Activated CD4-positive, alpha-beta T cell treated with anti-CD3 and anti-CD28 coated beads, Interleukin-2, Interleukin-6, amounts not matched to agents 100 ng/mL and 50 ng/mL, durations not matched to agents 16 hours and 8 hours (primary cell): ENCODE data around the gene BRAT1.
A peak's percentile ranks its signal among the peaks of the same experiment; 100 is the strongest.

ENCODE experiments used
- DNase-seq: peaks from one replicate; pipeline ENCODE4 v3.0.0-alpha.2; 2020

The BRAT1 gene

DNA sequence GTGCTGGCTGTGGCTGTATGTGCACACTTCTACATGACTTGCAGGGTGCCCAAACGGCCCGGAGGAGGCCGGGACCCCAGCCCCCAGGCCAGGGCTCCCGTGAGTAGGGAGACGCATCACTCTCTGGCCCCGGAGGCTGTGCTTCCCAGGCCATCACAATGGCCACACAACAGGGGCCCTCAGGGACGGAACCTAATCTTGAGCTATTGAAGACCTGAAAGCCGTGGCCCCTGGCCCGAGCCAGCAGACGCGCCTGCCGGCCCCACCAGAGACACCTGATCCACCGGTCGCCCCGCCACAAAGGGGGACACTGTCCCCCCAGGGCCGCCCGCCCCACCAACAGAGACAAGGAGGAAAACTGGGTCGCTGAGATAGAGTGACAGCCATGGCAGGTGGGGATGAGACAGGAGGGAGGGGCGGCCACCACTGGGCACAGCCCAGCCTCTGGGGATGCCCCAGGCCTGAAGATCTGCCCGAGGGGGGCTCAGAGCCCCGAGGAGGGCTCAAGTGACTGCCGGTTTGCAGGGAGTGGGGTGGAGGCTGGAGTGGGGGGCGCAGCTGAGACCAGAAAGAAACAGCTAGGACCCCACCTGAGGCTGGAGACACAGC, 45.9 kb downstream of the BRAT1 start:
- DNase-seq = no peak

DNA sequence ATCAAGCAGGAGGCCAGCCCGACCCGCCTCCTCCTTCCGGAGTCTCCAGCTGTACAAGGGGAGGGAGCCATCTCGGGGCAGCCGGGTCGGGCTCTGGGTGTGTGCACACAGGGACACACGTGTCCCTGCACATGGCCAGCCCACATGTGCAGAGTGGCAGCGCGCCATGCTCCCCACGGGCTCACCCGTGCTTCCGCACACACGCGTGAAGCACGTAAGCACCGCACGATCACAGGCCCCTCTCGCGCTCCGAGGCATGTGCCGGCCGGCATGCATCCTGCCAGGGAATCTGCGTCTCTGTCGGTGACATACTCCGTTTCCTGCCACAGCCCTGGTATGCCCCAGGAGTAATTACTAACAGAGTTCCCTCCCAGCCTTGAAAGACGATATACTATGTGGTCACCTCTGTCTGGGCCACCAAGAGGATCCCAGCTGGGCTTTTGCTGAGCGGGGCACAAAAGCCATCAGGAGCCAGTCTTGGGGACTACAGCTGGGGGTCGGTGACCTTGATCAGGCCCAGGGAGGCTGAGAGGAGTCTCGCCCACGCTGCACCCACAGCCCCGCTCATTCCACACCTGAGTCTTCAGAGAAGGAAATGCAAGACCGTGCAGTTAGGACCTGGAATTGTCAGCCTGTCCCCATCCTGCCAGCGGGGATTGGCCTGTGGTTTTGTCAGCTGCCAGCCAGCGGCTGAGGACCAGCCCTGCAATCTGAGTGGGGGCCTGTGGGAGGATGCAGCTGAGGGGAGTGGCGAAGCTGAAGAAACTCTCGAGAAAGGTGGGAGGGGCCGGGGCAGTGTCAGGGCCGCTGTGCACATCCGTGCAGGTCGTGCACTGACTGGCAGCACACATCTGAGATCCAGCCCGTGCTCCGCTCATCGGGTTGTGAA, 46.8 kb downstream of the BRAT1 start:
- DNase-seq = peak; percentile 78

DNA sequence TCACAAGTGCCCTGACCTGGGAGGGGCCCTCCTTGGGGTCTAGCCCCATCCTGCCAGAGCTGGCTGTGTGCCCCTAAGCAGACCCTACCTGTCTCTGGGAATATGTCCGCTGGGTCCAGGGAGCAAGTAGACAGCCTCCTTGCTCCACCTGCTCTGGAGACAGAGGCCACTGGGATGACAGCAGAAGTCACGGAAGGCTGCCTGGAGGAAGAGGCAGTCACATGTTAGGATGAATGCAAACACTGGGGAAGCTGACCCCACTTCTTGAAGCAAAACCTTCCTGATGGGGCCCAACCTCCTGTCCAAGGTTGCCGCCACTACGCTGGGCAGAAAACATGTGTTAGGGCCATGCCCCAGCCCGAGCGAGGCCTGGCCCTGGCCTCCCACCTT, 47.4 kb downstream of the BRAT1 start:
- DNase-seq = no peak

DNA sequence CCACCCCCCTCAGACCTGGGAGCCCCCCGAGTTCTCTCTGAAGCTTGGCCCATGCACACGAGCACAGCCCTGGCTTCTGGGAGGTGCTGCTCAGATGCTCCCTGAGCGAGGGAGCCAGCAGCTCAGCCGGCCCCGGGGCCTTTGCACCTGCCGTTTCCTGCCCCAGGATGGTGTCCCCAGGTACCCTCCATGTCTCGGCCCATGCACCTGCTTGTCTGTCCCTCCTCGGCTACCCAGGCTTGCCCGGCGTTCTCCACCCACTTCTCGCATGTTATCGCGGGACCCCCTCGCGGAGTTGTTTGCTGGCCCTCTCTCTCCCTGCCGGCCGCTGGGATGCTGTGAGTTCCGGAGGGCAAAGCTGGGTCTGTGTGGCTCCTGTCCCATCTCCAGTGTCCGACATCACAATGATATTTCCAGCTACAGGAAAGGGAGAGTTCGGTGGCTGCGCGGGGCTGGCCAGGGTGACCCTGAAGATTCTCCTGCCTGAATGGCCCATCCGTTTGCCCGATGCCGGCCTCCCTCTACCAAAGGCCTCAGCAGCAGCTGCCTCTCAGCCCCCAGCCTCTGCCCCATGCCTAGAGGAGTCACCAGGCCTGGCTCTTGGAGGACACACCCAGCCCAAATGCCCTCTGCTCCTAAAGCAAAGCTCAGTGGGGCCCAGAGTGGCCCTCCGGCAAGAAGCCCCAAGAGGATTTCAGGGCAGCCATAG, 48.0 kb downstream of the BRAT1 start:
- DNase-seq = no peak

DNA sequence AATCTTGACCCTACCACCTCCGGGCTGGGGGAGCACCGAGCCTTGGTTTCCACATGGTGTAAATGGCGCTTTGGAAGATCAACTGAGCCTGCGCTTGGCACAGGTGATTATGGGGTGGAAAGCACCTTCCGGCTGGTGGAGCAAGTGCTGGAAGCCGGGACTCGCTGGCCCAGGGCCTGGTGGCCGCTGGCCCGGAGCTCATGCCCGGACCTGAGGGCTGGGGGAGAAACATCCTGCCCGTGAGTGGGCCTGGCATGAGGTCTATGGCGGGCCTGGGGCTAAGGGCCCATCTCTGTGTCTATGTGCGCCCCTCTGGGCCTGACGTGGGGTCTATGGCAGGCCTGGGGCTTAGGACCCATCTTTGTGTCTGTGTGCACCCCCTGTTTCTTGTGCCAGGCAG, 49.9 kb downstream of the BRAT1 start:
- DNase-seq = no peak

DNA sequence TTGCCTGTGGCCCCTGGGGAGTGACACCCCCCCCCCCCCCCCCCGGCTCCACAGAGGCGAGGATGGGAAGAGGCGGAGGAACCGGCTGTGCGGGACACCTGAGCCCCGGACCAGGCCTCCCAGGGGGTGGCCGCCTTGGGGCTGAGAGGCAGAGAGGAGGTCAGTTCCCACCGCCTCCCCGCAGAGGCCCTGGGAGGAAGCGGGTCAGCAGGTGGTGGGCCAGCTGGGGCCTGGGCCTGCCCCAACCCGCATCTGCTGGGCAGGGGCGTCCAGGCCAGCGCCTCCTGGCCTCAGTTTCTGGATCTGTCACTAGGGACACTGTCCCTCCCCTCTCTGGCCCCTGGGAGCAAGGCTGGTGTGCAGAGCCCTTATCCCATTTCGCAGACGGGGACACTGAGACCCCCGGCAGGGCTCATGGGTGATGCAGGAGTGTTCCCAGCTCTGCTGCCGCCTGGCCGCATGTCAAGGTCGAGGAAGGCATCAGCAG, 50.4 kb downstream of the BRAT1 start:
- DNase-seq = no peak

DNA sequence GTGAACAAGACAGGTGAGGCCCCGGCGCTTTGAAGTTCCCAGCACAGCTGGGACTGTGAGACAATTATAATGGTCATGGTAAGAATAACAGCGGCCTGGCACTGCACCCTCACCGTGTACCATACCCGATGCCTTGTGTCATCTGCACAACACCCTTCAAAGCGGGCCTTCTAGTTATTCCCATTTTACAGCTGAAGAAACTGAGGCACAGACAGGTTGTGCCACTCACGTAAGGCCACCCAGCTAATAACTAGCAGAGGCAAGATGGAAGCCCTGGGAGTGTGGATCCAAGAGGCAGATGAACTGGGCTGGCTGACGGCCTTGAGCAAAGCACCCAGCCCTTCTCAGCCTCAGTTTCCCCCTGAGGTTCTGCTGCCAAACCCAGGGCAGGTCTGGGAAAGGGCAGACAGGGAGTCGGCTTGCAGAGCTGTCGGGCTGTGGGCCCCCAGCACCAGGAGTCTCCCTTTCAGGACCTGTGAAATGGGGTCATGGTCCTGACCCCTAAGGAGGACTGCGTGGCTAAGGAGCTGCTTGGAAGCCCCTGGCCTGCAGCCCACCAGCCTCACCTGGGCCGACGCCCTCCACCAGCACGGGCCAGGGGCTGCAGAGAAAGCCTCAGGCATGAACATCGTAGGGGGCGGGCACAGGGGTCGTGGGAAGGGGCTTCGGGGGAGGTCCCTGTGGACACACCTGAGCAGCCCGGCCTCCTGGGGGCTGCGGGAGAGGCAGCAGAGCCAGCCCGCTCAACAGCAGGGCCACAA, 51.0 kb downstream of the BRAT1 start:
- DNase-seq = no peak

DNA sequence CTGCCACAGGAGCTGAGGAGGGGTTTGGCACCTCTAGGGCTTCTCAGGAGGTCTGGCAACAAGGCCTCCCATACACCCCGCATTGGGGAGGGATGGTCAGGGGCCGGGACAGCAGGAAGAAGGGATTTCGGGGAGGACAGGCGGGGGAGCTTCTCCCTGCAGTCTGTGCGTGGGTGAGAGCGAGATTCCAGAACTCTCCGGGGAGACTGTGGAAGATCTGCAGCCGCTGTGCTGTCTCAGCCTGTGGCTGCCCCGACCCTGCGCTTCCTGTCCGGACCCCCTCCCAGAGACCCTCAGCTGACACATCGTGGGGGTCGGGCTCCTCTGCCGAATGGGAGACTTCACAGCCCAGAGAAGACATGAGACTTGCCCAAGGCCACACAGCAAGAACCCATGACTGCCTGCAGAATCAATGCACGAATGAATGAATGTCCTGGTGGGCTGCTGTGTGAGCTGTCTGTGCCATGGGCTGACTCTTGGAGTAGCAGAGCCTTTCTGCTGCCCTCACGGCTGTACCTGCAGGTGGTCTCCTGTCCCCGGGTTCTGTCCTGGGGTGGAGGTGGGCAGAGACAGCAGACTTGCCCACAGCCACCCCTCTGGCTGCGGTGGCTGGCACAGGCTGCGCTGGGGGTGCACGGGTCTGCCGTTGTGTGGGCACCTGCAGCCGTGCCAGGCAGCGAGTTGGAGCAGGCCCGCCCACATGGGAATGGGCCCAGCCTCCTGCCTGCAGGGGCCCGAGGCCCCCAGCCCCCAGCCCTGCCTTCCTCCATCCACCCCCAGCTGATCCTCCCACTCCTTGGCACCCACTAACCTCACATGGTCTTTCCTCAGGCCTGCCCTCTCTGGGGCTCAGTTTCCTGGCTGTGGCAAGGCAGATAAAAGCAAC, 52.0 kb downstream of the BRAT1 start:
- DNase-seq = no peak

DNA sequence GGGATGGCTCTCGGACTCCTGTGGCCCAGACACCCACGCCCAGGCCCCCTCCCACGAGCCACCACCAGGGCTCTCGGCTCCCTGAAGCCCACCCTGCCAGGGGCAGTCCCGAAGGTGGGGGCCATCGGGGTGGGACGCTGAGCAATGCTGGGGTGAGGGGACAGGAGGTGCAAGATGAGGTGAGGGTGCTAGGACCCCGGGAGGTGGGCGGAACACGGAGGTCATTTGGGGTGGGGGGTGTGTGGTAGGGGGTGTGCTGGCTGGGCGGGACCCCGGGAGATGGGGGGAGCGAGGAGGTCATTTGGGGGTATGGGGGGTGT, 52.7 kb downstream of the BRAT1 start:
- no peak for DNase-seq

DNA sequence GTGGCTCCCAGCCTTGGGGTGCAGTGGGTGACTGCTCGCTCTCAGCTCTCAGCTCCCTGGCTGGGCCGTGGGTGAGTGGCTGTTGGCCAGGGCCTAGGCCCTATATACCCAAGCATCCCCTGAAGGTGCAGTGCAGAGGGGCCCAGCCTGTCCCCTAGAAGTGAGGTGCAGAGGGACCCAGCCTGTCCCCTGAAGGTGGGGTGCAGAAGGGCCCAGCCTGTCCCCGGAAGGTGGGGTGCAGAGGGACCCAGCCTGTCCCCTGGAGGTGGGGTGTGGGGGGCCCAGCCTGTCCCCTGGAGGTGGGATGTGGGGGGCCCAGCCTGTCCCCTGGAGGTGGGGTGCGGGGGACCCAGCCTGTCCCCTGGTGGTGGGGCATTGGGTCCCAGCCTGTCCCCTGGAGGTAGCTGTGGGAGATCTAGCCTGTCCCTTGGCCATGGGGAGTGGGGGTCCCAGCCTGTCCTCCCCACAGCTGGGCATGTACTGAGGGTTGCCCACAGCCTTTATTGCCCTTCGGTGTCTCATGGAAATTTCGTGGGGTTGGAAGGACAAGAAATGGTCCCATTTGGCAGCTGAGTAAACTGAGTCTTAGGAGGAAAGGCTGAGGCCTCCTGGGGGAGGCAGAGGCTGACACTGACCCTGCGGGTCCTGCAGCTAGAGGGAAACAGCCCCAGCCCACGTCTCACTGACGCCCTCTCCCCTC, 53.2 kb downstream of the BRAT1 start:
- DNase-seq = no peak

DNA sequence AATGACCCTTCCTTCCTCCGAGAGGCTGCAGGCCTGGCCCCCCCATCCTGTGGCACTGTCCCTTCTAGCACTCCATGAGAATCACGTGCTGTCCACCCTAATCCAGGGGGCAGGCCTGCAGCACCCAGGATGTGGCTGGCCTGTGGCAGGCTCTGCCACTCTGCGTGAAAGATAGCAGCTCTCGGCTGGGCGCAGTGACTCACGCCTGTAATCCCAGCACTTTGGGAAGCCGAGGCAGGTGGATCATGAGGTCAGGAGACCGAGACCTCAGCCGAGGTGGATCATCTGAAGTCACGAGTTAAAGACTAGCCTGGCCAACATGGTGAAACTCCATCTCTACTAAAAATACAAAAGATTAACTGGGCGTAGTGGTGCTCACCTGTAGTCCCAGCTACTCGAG, 54.6 kb downstream of the BRAT1 start:
- no peak for DNase-seq

DNA sequence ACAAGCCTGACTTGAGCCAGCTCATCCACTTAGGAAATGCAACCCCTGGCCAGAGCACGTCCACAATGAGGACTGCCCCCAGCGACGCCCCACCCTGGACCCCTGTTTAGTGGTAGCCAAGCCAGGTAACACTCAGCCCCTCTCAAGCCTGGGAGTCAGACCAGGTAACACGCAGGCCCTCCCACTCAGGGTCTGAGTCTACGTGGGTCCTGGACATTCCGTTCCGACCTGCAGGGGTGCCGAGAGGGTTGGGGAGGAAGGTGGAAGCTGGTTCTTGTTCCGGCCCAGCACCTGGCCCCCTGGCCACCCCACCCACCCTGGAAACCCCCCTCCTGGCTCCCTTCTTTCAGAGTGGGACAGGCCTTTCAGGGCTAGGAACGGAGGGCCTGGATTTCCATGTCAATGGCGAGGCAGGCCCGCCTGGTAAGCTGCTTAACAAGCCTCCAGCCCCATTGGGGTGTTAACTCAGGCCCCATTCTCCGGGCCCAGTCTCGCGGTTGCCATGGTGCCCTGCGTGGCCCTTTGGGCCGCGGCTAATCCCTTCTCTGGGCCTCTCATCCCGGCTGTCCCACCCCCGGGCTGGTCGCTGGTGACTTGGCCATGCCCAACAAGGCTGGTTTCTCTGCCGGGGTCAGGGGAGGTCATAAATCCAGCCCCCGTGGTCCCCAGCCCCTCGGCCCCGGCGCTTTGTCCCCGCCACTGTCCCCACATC, 55.4 kb downstream of the BRAT1 start:
- DNase-seq = no peak

DNA sequence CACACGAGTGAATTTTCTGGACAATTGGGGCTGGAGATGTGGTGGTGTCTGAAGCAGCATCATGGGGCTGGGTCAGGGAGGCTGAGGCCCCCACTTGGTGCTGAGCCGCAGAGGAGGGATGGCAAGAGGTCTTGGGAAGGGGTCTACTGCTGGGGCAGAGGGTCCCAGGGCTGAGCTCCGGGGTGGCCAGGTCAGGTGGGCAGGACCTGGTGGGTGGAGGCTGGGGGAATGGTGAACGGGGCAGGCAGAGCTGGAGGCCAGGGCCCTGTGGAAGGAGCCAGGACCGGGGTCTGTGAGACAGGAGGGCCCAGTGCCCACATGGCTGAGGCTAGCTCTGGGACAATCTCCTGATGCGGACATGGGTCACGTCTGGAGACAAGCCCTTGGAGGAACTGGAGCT, 56.1 kb downstream of the BRAT1 start:
- no peak for DNase-seq

DNA sequence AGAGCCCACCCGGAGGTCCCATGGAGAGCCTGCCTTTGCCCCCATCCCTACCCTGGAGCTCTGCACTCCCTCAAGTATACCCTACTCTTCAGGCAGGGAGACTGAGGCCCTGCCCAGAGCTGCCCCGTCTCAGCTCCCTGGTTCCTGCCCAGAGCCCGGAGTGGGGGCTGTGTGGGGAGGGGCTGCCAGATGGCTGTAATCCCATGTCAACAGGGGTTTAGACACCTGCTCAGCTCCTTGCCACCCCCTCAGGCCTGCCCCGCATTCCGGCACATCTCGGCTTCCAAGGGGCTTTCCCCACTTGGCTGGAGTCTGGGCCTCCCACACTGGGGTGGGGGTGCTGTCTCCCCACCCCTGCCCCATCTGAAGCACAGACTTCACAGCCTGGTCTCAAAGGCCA, 56.6 kb downstream of the BRAT1 start:
- no peak for DNase-seq

DNA sequence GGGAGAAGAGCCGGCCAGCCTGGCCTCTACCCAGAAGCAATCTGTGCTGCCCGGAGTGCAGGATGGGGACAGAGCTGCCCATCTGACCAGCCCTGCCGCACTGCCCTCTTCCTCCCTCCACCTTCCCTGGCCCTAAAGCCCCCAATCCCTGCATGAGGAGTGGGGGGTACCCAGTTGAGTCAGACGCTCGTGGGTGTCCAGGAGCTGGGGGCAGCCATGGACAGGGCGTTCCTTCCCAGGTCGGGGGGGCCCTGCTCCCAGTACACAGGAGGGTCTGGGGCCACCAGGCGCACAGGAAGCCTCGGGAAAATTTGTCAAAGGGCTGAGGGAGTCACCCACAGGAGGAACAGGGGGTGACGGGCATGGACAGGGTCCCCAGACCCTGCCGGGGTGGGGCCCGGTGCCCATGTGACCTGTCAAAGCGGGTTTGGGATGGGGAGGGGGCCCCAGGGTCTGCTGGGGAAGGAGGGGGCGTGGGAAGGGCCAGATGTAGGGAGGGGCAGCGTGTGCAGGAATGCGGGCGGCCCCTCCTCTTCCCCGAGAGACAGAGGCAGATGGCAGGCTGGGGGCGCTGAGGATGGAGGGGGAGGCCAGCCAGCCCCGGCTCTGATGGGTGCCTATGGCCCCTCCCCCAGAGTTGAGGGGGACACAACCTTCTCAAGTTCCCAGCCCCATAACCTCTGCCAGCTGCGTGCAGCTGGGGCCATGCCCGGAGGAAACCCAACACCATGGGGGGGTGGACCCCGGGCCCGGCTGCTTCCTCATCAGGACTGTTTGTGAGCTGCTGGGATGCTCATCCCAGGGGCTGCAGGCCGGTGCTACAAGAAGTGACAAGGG, 57.6 kb downstream of the BRAT1 start:
- no peak for DNase-seq

DNA sequence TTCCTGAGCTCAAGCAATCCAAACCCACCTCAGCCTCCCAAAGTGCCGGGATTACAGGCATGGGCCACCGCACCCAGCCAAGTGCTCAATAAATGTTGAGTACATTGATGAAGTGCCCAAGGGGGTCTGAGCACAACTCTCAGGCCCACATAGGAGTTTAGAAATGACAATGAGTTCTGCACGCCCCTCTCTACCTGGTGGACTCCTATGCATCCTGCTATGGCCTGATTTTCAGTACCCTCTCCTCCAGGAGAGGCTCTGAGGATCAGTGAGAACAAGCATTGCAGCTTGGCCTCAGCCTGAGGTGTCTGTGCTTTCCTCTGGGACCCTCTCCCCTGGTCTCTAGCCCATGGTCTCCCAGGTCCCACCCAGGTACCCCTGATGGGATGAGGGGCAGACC, 58.3 kb downstream of the BRAT1 start:
- no peak for DNase-seq

DNA sequence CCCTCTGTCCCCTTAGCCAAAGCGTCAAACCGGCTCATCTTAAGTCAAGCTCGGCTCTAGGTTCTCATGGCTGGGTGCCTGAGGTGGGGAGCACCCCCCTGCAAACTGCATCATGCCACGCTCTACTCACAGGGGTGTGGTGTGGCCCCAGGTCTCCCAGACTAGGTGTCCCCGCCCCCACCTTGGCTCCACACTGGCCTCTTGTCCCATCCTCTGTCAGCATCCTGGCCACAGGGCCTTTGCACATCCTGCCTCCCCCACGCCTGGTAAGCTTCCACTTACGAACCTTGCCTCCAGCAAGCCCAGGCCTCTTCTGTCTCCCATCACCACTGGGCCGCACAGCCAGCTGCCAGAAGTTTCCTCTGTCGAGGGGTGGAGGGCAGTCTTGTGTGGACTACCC, 58.9 kb downstream of the BRAT1 start:
- no peak for DNase-seq

DNA sequence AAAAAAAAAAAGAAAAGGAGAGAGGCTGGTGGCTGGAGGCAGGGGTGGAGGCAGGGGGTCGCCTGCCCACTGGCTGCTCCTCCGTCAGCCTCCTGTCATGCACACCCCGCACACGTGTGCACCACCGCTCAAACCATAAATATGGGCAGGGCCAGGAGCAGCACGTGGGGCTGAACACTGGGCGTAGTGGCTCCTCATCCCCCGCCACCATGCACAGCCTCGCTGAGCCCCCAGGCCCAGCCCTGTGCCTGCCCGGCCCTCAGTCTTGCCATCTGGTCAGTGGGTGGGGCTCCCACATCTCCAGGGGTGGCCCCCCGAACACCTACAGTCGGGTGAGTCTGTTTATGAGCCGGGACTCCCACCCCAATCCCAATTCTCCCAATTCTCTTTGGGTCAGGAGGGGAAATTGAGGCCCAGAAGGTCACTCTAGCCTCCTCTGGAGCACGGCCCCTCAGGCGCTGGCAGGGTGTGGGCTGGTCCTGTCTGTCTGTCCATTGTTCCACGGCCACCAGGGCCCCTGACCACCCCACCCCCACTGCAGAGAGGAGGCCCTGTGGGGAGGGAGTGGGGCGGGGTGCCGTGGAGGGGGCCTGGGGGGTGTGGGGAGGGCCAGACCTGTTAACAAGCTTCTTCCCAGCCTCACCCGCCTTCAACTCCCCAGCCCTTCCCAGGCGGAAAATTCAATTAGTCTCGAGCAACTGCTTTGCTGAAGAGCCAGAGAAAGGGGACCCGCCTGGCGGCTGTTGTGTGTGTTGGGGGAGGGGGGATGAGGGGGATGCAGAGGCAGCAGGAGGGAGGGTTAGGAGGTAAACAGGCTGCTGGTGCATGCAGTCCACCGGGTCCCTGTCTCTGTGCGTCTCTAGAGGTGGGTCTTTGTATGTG, 59.7 kb downstream of the BRAT1 start:
- no peak for DNase-seq
